Measurements from ENCODE around the gene ITGB7. TPM values are rescaled to one million over a fixed set of nuclear protein-coding genes. Genes with fewer than 3 reads are reported as not detected.
A peak's percentile ranks its signal among the peaks of the same experiment; 100 is the strongest.

The ITGB7 gene
- total RNA-seq, 3 donors from 2014 or later (not counting 1 experiment from before 2014, with no cell fraction given) = 329 to 441 (median 439) TPM

- no peaks in the 10 kb centered on the region for H3K27me3 Mint-ChIP-seq (ENCODE audit: low read depth in 2 of 2)
- Histone ChIP-seq H3K9me3 (ENCODE audit: control insufficient read depth, insufficient read depth, low read length) (no peaks in the 10 kb centered on the region), H3K4me1 (ENCODE audit: control insufficient read depth, insufficient read depth, low read length) (peaks cover 62% of the 10 kb centered on the region), H3K4me3 (ENCODE audit: low read length) (no peak overlapping the region), H3K27ac (ENCODE audit: low read length) (peak overlapping the region; percentile 62), H3K36me3 (ENCODE audit: control insufficient read depth, insufficient read depth, low read length) (no peaks in the 10 kb centered on the region), H3K27me3 (ENCODE audit: control insufficient read depth, insufficient read depth, low read length) (no peaks in the 10 kb centered on the region)
- H3K36me3 Mint-ChIP-seq = no peaks in the 10 kb centered on the region
- ATAC-seq (no peak), DNase-seq (no peak)
- no peak for TF ChIP-seq CTCF (IDR thresholded peaks at IDR 0.05)
- WGBS (ENCODE audit: insufficient coverage) = 89% methylated on average over 2 of the region's 3 CpGs
- no peak overlapping the region for H3K27ac Mint-ChIP-seq
- H3K9me3 Mint-ChIP-seq = no peaks in the 10 kb centered on the region
- H3K4me1 Mint-ChIP-seq = peaks cover 27 to 35% of the 10 kb centered on the region in 2 donors
- no peak overlapping the region for H3K4me3 Mint-ChIP-seq
- intact Hi-C loops (cut with micrococcal nuclease) = no loop called here
Observed at GRCh38 chr12:53235164-53235563, 28.1 kb upstream of the ITGB7 start.

GRCh38 chr12:53234271-53234914 lies 27.3 kb upstream of the ITGB7 start:
- H3K36me3 Mint-ChIP-seq = no peaks in the 10 kb centered on the region
- no peak overlapping the region for H3K4me3 ChIP-seq (ENCODE audit: low read length)
- no peaks in the 10 kb centered on the region for H3K9me3 ChIP-seq (ENCODE audit: control insufficient read depth, insufficient read depth, low read length)
- peak overlapping the region in 1 of 2 donors; percentile 22 for H3K27ac Mint-ChIP-seq
- DNase-seq (peak in 1 of 2 donors; percentile 28), ATAC-seq (no peak)
- WGBS (ENCODE audit: insufficient coverage) = 32% methylated on average over 11 of the region's 12 CpGs
- peaks cover 62% of the 10 kb centered on the region for H3K4me1 ChIP-seq (ENCODE audit: control insufficient read depth, insufficient read depth, low read length)
- H3K4me3 Mint-ChIP-seq = no peak overlapping the region
- intact Hi-C loops (cut with micrococcal nuclease) = no loop called here
- H3K36me3 ChIP-seq (ENCODE audit: control insufficient read depth, insufficient read depth, low read length) = no peaks in the 10 kb centered on the region
- H3K4me1 Mint-ChIP-seq = peaks cover 27 to 43% of the 10 kb centered on the region in 2 donors
- no peaks in the 10 kb centered on the region for H3K27me3 ChIP-seq (ENCODE audit: control insufficient read depth, insufficient read depth, low read length)
- H3K9me3 Mint-ChIP-seq = no peaks in the 10 kb centered on the region
- H3K27ac ChIP-seq (ENCODE audit: low read length) = peak overlapping the region; percentile 39
- H3K27me3 Mint-ChIP-seq (ENCODE audit: low read depth in 2 of 2) = no peaks in the 10 kb centered on the region
- no peak for TF ChIP-seq CTCF (IDR thresholded peaks at IDR 0.05)

GRCh38 chr12:53233671-53234121 lies 26.6 kb upstream of the ITGB7 start:
- H3K36me3 Mint-ChIP-seq = no peaks in the 10 kb centered on the region
- peaks cover 27 to 45% of the 10 kb centered on the region in 2 donors for H3K4me1 Mint-ChIP-seq
- ATAC-seq (no peak), DNase-seq (no peak)
- no peaks in the 10 kb centered on the region for H3K36me3 ChIP-seq (ENCODE audit: control insufficient read depth, insufficient read depth, low read length)
- no peaks in the 10 kb centered on the region for H3K9me3 ChIP-seq (ENCODE audit: control insufficient read depth, insufficient read depth, low read length)
- no peak for TF ChIP-seq CTCF (IDR thresholded peaks at IDR 0.05)
- H3K9me3 Mint-ChIP-seq = no peaks in the 10 kb centered on the region
- WGBS (ENCODE audit: insufficient coverage) = 60% methylated on average over 5 of the region's 7 CpGs
- H3K27me3 ChIP-seq (ENCODE audit: control insufficient read depth, insufficient read depth, low read length) = no peaks in the 10 kb centered on the region
- H3K27ac Mint-ChIP-seq = peak overlapping the region in 1 of 2 donors; percentile 87
- intact Hi-C loops (cut with micrococcal nuclease) = no loop called here
- H3K4me3 Mint-ChIP-seq = peak overlapping the region; percentile 42
- H3K27ac ChIP-seq (ENCODE audit: low read length) = peak overlapping the region; percentile 39
- no peak overlapping the region for H3K4me3 ChIP-seq (ENCODE audit: low read length)
- H3K4me1 ChIP-seq (ENCODE audit: control insufficient read depth, insufficient read depth, low read length) = peaks cover 62% of the 10 kb centered on the region
- no peaks in the 10 kb centered on the region for H3K27me3 Mint-ChIP-seq (ENCODE audit: low read depth in 2 of 2)
